GM18907 (cell line): ENCODE data around the gene F13A1.

Experiments
- ATAC-seq: cut with Tn5 transposase; IDR thresholded peaks from one replicate; pipeline ENCODE4 v1.9.1; 2021; ENCODE audit warnings: mild to moderate bottlenecking, moderate library complexity; ENCODE audit not compliant: unreplicated experiment

Gene F13A1

GRCh38 chr6:6319952-6320811 lies at the start of gene F13A1:
F13A1 (minus strand) TSS chr6:6320662; CDS start chr6:6318664, 1,998 bp downstream.
- no peak for ATAC-seq

- no peak for ATAC-seq
Observed at GRCh38 chr6:6368684-6369052, 48.2 kb upstream of the F13A1 start.

GRCh38 chr6:6368040-6368683 lies 47.7 kb upstream of the F13A1 start:
- no peak for ATAC-seq

- no peak for ATAC-seq
Observed at GRCh38 chr6:6366803-6367202, 46.3 kb upstream of the F13A1 start.

- ATAC-seq, result no peak
Observed at GRCh38 chr6:6365242-6365641, 44.8 kb upstream of the F13A1 start.

GRCh38 chr6:6362056-6362840 lies 41.8 kb upstream of the F13A1 start:
- no peak for ATAC-seq

- ATAC-seq, result no peak
Observed at GRCh38 chr6:6357530-6357929, 37.1 kb upstream of the F13A1 start.

GRCh38 chr6:6357032-6357431 lies 36.6 kb upstream of the F13A1 start:
- no peak for ATAC-seq

GRCh38 chr6:6352772-6353171 lies 32.3 kb upstream of the F13A1 start:
- ATAC-seq, result no peak

GRCh38 chr6:6351511-6352025 lies 31.1 kb upstream of the F13A1 start:
- no peak for ATAC-seq

GRCh38 chr6:6350696-6351095 lies 30.2 kb upstream of the F13A1 start:
- ATAC-seq, result no peak

- no peak for ATAC-seq
Observed at GRCh38 chr6:6348256-6348655, 27.8 kb upstream of the F13A1 start.

- no peak for ATAC-seq
Observed at GRCh38 chr6:6346427-6347023, 26.1 kb upstream of the F13A1 start.

GRCh38 chr6:6333501-6333900 lies 13.0 kb upstream of the F13A1 start:
- no peak for ATAC-seq

GRCh38 chr6:6332811-6333244 lies 12.4 kb upstream of the F13A1 start:
- ATAC-seq, result peak; percentile 42

GRCh38 chr6:6331946-6332601 lies 11.6 kb upstream of the F13A1 start:
- ATAC-seq, result peak; percentile 63

- ATAC-seq, result peak; percentile 65
Observed at GRCh38 chr6:6331393-6331792, 10.9 kb upstream of the F13A1 start.

GRCh38 chr6:6330407-6330806 lies 9.9 kb upstream of the F13A1 start:
- no peak for ATAC-seq

GRCh38 chr6:6328451-6328850 lies 8.0 kb upstream of the F13A1 start:
- ATAC-seq, result no peak

GRCh38 chr6:6323352-6323751 lies 2.9 kb upstream of the F13A1 start:
- no peak for ATAC-seq
